Karpas-422 (cell line): ENCODE data around the gene MRO. TPM values are rescaled to one million over a fixed set of nuclear protein-coding genes. Genes with fewer than 3 reads are reported as not detected.
A peak's percentile ranks its signal among the peaks of the same experiment; 100 is the strongest.

Source experiments
- DNase-seq: peaks from one replicate; pipeline ENCODE4 v3.0.0-alpha.2; 2015
- H2AFZ ChIP-seq: fragments of 200-600 bp; sonication (generic); 2 replicates; pipeline ENCODE4 v1.6.1; 2014; ENCODE audit warnings: antibody characterized with exemption, low read length, mixed read lengths
- H3K27ac ChIP-seq: fragments of 200-600 bp; sonication (generic); 2 replicates; pipeline ENCODE4 v1.5.1; 2014; ENCODE audit warnings: mild to moderate bottlenecking, low read length, moderate library complexity
- H3K27me3 ChIP-seq: fragments of 200-600 bp; sonication (generic); 2 replicates; pipeline ENCODE4 v1.6.1; 2014; ENCODE audit warnings: low read length, mixed read lengths
- H3K36me3 ChIP-seq: fragments of 200-600 bp; sonication (generic); 2 replicates; pipeline ENCODE4 v1.6.1; 2014; ENCODE audit warnings: low read length, mixed read lengths; ENCODE audit not compliant: insufficient read depth
- H3K4me1 ChIP-seq: fragments of 200-600 bp; sonication (generic); 2 replicates; pipeline ENCODE4 v1.6.1; 2014; ENCODE audit warnings: mild to moderate bottlenecking, low read length, mixed read lengths
- H3K4me2 ChIP-seq: fragments of 200-600 bp; sonication (generic); 2 replicates; pipeline ENCODE4 v1.6.1; 2014; ENCODE audit warnings: low read length, low read depth, mild to moderate bottlenecking; ENCODE audit not compliant: poor library complexity, severe bottlenecking
- H3K4me3 ChIP-seq: fragments of 200-600 bp; sonication (generic); 2 replicates; pipeline ENCODE4 v1.5.1; 2014; ENCODE audit warnings: mild to moderate bottlenecking, antibody characterized with exemption, low read length, mixed read lengths
- H3K79me2 ChIP-seq: fragments of 200-600 bp; sonication (generic); 2 replicates; pipeline ENCODE4 v1.6.1; 2014; ENCODE audit warnings: mild to moderate bottlenecking, low read length, mixed read lengths
- H3K9ac ChIP-seq: fragments of 200-600 bp; sonication (generic); 2 replicates; pipeline ENCODE4 v1.6.0; 2014; ENCODE audit warnings: low read length
- H3K9me2 ChIP-seq: fragments of 200-600 bp; sonication (generic), shearing (Covaris generic); replicated peaks from 2 replicates; pipeline ENCODE4 v1.6.0; 2014; ENCODE audit warnings: mild to moderate bottlenecking, low read length, moderate library complexity; ENCODE audit not compliant: insufficient read depth
- H3K9me3 ChIP-seq: fragments of 300-700, 200-600 bp; sonication (generic); 2 replicates; pipeline ENCODE4 v1.6.1; 2014; ENCODE audit warnings: low read length, mixed read lengths
- H4K20me1 ChIP-seq: fragments of 200-600 bp; sonication (generic); 2 replicates; pipeline ENCODE4 v1.6.1; 2014; ENCODE audit warnings: mild to moderate bottlenecking, antibody characterized with exemption, low read length, low read depth; ENCODE audit not compliant: insufficient read depth
- total RNA-seq: library from RNA; depleted of rRNA; stranded (reverse); fragments of >200 nt; shearing (Covaris generic); gene quantifications from 2 replicates; pipeline ENCODE4 v1.2.3, GENCODE V29; 2014; ENCODE audit warnings: low replicate concordance; rRNA removed

MRO gene
- 3.2 and 4.9 TPM in 2 replicates for total RNA-seq

GRCh38 chr18:50819728-50820378 is at the start of gene MRO:
Gene MRO, minus strand, starts transcription at chr18:50820016. Its CDS starts 10,616 bp downstream, at chr18:50809400.
- H4K20me1 ChIP-seq = no peaks in the 10 kb centered on the region
- no peaks in the 10 kb centered on the region for H3K27me3 ChIP-seq
- peak within 1 kb of the TSS; percentile 95 for H2AFZ ChIP-seq
- H3K4me2 ChIP-seq = peak within 1 kb of the TSS; percentile 83
- H3K4me1 ChIP-seq = peaks cover 54% of the 10 kb centered on the region
- H3K9me3 ChIP-seq = no peaks in the 10 kb centered on the region
- no peaks in the 10 kb centered on the region for H3K9me2 ChIP-seq
- peak within 1 kb of the TSS; percentile 60 for H3K9ac ChIP-seq
- H3K27ac ChIP-seq = peak within 1 kb of the TSS; percentile 57
- H3K4me3 ChIP-seq = peak within 1 kb of the TSS; percentile 62
- H3K79me2 ChIP-seq = no peaks in the 10 kb centered on the region
- H3K36me3 ChIP-seq = no peaks in the 10 kb centered on the region
- DNase-seq = peak; percentile 92

GRCh38 chr18:50869150-50869549 is 49.3 kb upstream of the MRO start:
- no peaks in the 10 kb centered on the region for H3K27me3 ChIP-seq
- no peaks in the 10 kb centered on the region for H4K20me1 ChIP-seq
- no peaks in the 10 kb centered on the region for H3K36me3 ChIP-seq
- no peak overlapping the region for H3K9ac ChIP-seq
- no peaks in the 10 kb centered on the region for H3K79me2 ChIP-seq
- no peak overlapping the region for H2AFZ ChIP-seq
- H3K4me2 ChIP-seq = no peak overlapping the region
- H3K4me3 ChIP-seq = no peak overlapping the region
- no peak overlapping the region for H3K27ac ChIP-seq
- peaks cover 3% of the 10 kb centered on the region; the same call in 1 of the 2 replicates for H3K4me1 ChIP-seq
- no peaks in the 10 kb centered on the region for H3K9me3 ChIP-seq
- DNase-seq = no peak
- no peaks in the 10 kb centered on the region for H3K9me2 ChIP-seq

GRCh38 chr18:50866765-50867164 is 46.9 kb upstream of the MRO start:
- Histone ChIP-seq H3K9me3 (no peaks in the 10 kb centered on the region), H2AFZ (no peak overlapping the region), H3K27ac (no peak overlapping the region), H3K4me3 (no peak overlapping the region), H3K9ac (no peak overlapping the region), H3K36me3 (no peaks in the 10 kb centered on the region), H3K9me2 (no peaks in the 10 kb centered on the region), H3K27me3 (no peaks in the 10 kb centered on the region), H3K4me1 (peaks cover 9% of the 10 kb centered on the region), H4K20me1 (no peaks in the 10 kb centered on the region), H3K79me2 (no peaks in the 10 kb centered on the region), H3K4me2 (no peak overlapping the region)
- peak; percentile 65 for DNase-seq

GRCh38 chr18:50863840-50864375 is 44.1 kb upstream of the MRO start:
- no peaks in the 10 kb centered on the region for H3K9me3 ChIP-seq
- no peak overlapping the region for H3K4me2 ChIP-seq
- H3K27ac ChIP-seq = no peak overlapping the region
- no peak overlapping the region for H3K4me3 ChIP-seq
- no peaks in the 10 kb centered on the region for H4K20me1 ChIP-seq
- H3K9me2 ChIP-seq = no peaks in the 10 kb centered on the region
- H3K27me3 ChIP-seq = no peaks in the 10 kb centered on the region
- DNase-seq = no peak
- no peaks in the 10 kb centered on the region for H3K36me3 ChIP-seq
- H2AFZ ChIP-seq = no peak overlapping the region
- H3K4me1 ChIP-seq = peaks cover 8% of the 10 kb centered on the region
- H3K9ac ChIP-seq = no peak overlapping the region
- no peaks in the 10 kb centered on the region for H3K79me2 ChIP-seq

GRCh38 chr18:50862401-50862800 is 42.6 kb upstream of the MRO start:
- Histone ChIP-seq H4K20me1 (no peaks in the 10 kb centered on the region), H3K9me3 (no peaks in the 10 kb centered on the region), H3K79me2 (no peaks in the 10 kb centered on the region), H3K9me2 (no peaks in the 10 kb centered on the region), H3K27me3 (no peaks in the 10 kb centered on the region), H3K4me3 (no peak overlapping the region), H3K4me2 (no peak overlapping the region), H3K36me3 (no peaks in the 10 kb centered on the region), H3K4me1 (peaks cover 8% of the 10 kb centered on the region), H2AFZ (peak overlapping the region; percentile 78; the same call in 1 of the 2 replicates), H3K9ac (no peak overlapping the region), H3K27ac (no peak overlapping the region)
- DNase-seq = no peak

- no peak overlapping the region for H2AFZ ChIP-seq
- H3K79me2 ChIP-seq = no peaks in the 10 kb centered on the region
- peaks cover 8% of the 10 kb centered on the region for H3K4me1 ChIP-seq
- H3K27me3 ChIP-seq = no peaks in the 10 kb centered on the region
- no peaks in the 10 kb centered on the region for H4K20me1 ChIP-seq
- H3K36me3 ChIP-seq = no peaks in the 10 kb centered on the region
- DNase-seq = no peak
- H3K27ac ChIP-seq = no peak overlapping the region
- H3K4me3 ChIP-seq = no peak overlapping the region
- no peak overlapping the region for H3K4me2 ChIP-seq
- no peaks in the 10 kb centered on the region for H3K9me3 ChIP-seq
- H3K9me2 ChIP-seq = no peaks in the 10 kb centered on the region
- H3K9ac ChIP-seq = no peak overlapping the region
Observed at GRCh38 chr18:50861617-50862016, 41.8 kb upstream of the MRO start.

- Histone ChIP-seq H3K9me3 (no peaks in the 10 kb centered on the region), H3K27ac (no peak overlapping the region), H3K27me3 (no peaks in the 10 kb centered on the region), H4K20me1 (no peaks in the 10 kb centered on the region), H3K36me3 (no peaks in the 10 kb centered on the region), H3K4me1 (peaks cover 8% of the 10 kb centered on the region), H3K4me2 (no peak overlapping the region), H3K9ac (no peak overlapping the region), H3K79me2 (no peaks in the 10 kb centered on the region), H2AFZ (no peak overlapping the region), H3K4me3 (no peak overlapping the region), H3K9me2 (no peaks in the 10 kb centered on the region)
- no peak for DNase-seq
Observed at GRCh38 chr18:50859793-50860555, 40.2 kb upstream of the MRO start.

GRCh38 chr18:50857694-50858093 is 37.9 kb upstream of the MRO start:
- Histone ChIP-seq H2AFZ (no peak overlapping the region), H3K4me3 (no peak overlapping the region), H3K79me2 (no peaks in the 10 kb centered on the region), H3K9me2 (no peaks in the 10 kb centered on the region), H3K36me3 (no peaks in the 10 kb centered on the region), H3K4me2 (no peak overlapping the region), H3K4me1 (peaks cover 5% of the 10 kb centered on the region), H3K9ac (no peak overlapping the region), H3K9me3 (no peaks in the 10 kb centered on the region), H4K20me1 (no peaks in the 10 kb centered on the region), H3K27me3 (no peaks in the 10 kb centered on the region), H3K27ac (no peak overlapping the region)
- DNase-seq = no peak
